GM18526 (cell line): Measurements from ENCODE around the gene C20orf144.

ENCODE experiments used
- POLR2A ChIP-seq: IDR thresholded peaks from 3 replicates; pipeline ENCODE4 v1.6.1; 2011; ENCODE audit not compliant: insufficient read length; ENCODE audit errors: extremely low read depth

The C20orf144 gene

GRCh38 chr20:33669224-33669623, 7.1 kb downstream of the C20orf144 start:
- no peak for TF ChIP-seq POLR2A

- TF ChIP-seq POLR2A: no peak
Measured at GRCh38 chr20:33669873-33670640, 7.9 kb downstream of the C20orf144 start.

- no peak for TF ChIP-seq POLR2A
Measured at GRCh38 chr20:33670715-33671499, 8.8 kb downstream of the C20orf144 start.

GRCh38 chr20:33671573-33672288, 9.6 kb downstream of the C20orf144 start:
- no peak for TF ChIP-seq POLR2A

- TF ChIP-seq POLR2A: no peak
Measured at GRCh38 chr20:33672426-33673113, 10.4 kb downstream of the C20orf144 start.

- TF ChIP-seq POLR2A: no peak
Measured at GRCh38 chr20:33673114-33673409, 10.9 kb downstream of the C20orf144 start.

- TF ChIP-seq POLR2A: no peak
Measured at GRCh38 chr20:33673410-33674293, 11.5 kb downstream of the C20orf144 start.

GRCh38 chr20:33674294-33675135, 12.4 kb downstream of the C20orf144 start, which contains the start of gene NECAB3:
NECAB3 (minus strand) TSS chr20:33674428; CDS start chr20:33674352, 76 bp downstream.
- peak; percentile 42 for TF ChIP-seq POLR2A

- TF ChIP-seq POLR2A: no peak
Measured at GRCh38 chr20:33675136-33675959, 13.2 kb downstream of the C20orf144 start.

- TF ChIP-seq POLR2A: no peak
Measured at GRCh38 chr20:33676121-33676520, 14.0 kb downstream of the C20orf144 start.

- no peak for TF ChIP-seq POLR2A
Measured at GRCh38 chr20:33676652-33677645, 14.8 kb downstream of the C20orf144 start.
